KMS-11 (cell line): ENCODE measurements around the gene SRD5A2.
A peak's percentile ranks its signal among the peaks of the same experiment; 100 is the strongest.

ENCODE experiments used
- H2AFZ ChIP-seq: fragments of 200-600 bp; sonication (generic); 2 replicates; pipeline ENCODE4 v1.6.1; 2016; ENCODE audit warnings: antibody characterized with exemption, mixed run types, low read depth
- H3K27ac ChIP-seq: fragments of 200-600 bp; sonication (generic); 2 replicates; pipeline ENCODE4 v1.6.1; 2016; ENCODE audit warnings: mild to moderate bottlenecking, mixed run types
- H3K27me3 ChIP-seq: fragments of 200-600 bp; sonication (generic); 2 replicates; pipeline ENCODE4 v1.6.1; 2017; ENCODE audit warnings: mild to moderate bottlenecking, low read depth, mixed run types, moderate library complexity; ENCODE audit not compliant: insufficient read depth
- H3K36me3 ChIP-seq: fragments of 200-600 bp; sonication (generic); 2 replicates; pipeline ENCODE4 v1.6.1; 2017; ENCODE audit warnings: mild to moderate bottlenecking, mixed run types; ENCODE audit not compliant: insufficient read depth
- H3K4me1 ChIP-seq: fragments of 200-600 bp; sonication (generic); 2 replicates; pipeline ENCODE4 v1.6.1; 2016; ENCODE audit warnings: mild to moderate bottlenecking, low read depth, mixed run types; ENCODE audit not compliant: poor library complexity, severe bottlenecking
- H3K4me2 ChIP-seq: fragments of 200-600 bp; sonication (generic); 2 replicates; pipeline ENCODE4 v1.7.0; 2016; ENCODE audit warnings: mild to moderate bottlenecking, mixed run types
- H3K4me3 ChIP-seq: fragments of 200-600 bp; sonication (generic); IDR thresholded peaks from 2 replicates; pipeline ENCODE4 v1.6.1; 2017; ENCODE audit warnings: low read depth, low read length, mixed read lengths; ENCODE audit not compliant: insufficient read depth
- H3K79me2 ChIP-seq: fragments of 200-600 bp; sonication (generic); 2 replicates; pipeline ENCODE4 v1.6.1; 2016; ENCODE audit warnings: low read depth, mixed run types; ENCODE audit not compliant: insufficient read depth
- H3K9ac ChIP-seq: fragments of 200-600 bp; sonication (generic); 2 replicates; pipeline ENCODE4 v1.6.1; 2016; ENCODE audit warnings: mild to moderate bottlenecking, mixed run types
- H4K20me1 ChIP-seq: fragments of 200-600 bp; sonication (generic); 2 replicates; pipeline ENCODE4 v1.6.1; 2016; ENCODE audit warnings: mild to moderate bottlenecking, mixed run types; ENCODE audit not compliant: insufficient read depth
- CTCF ChIP-seq: fragments of 200-600 bp; sonication (generic); conservative IDR thresholded peaks from 2 replicates; pipeline ENCODE4 v1.6.1; 2017; ENCODE audit warnings: low read depth, mild to moderate bottlenecking, antibody characterized with exemption, low read length, moderate library complexity, mixed read lengths

The SRD5A2 gene

GRCh38 chr2:31526946-31527732, 53.6 kb downstream of the SRD5A2 start:
- Histone ChIP-seq H3K4me1 (no peaks in the 10 kb centered on the region), H3K4me3 (no peak overlapping the region), H3K27ac (no peak overlapping the region), H3K9ac (no peak overlapping the region), H3K27me3 (no peaks in the 10 kb centered on the region), H3K4me2 (no peak overlapping the region), H2AFZ (no peak overlapping the region), H3K36me3 (no peaks in the 10 kb centered on the region), H4K20me1 (no peaks in the 10 kb centered on the region), H3K79me2 (no peaks in the 10 kb centered on the region)
- TF ChIP-seq CTCF = no peak

GRCh38 chr2:31525876-31526275, 54.9 kb downstream of the SRD5A2 start:
- no peak overlapping the region for H2AFZ ChIP-seq
- H3K9ac ChIP-seq = no peak overlapping the region
- no peak overlapping the region for H3K27ac ChIP-seq
- H3K4me2 ChIP-seq = no peak overlapping the region
- H3K36me3 ChIP-seq = no peaks in the 10 kb centered on the region
- H4K20me1 ChIP-seq = no peaks in the 10 kb centered on the region
- no peak overlapping the region for H3K4me3 ChIP-seq
- H3K27me3 ChIP-seq = no peaks in the 10 kb centered on the region
- no peaks in the 10 kb centered on the region for H3K4me1 ChIP-seq
- no peaks in the 10 kb centered on the region for H3K79me2 ChIP-seq
- no peak for TF ChIP-seq CTCF

GRCh38 chr2:31524592-31524991, 56.1 kb downstream of the SRD5A2 start:
- no peaks in the 10 kb centered on the region for H3K79me2 ChIP-seq
- H4K20me1 ChIP-seq = no peaks in the 10 kb centered on the region
- H3K4me2 ChIP-seq = no peak overlapping the region
- no peak overlapping the region for H3K4me3 ChIP-seq
- no peak for TF ChIP-seq CTCF
- H3K27me3 ChIP-seq = no peaks in the 10 kb centered on the region
- H3K4me1 ChIP-seq = no peaks in the 10 kb centered on the region
- H3K9ac ChIP-seq = no peak overlapping the region
- no peak overlapping the region for H3K27ac ChIP-seq
- H3K36me3 ChIP-seq = no peaks in the 10 kb centered on the region
- no peak overlapping the region for H2AFZ ChIP-seq

- Histone ChIP-seq H3K27ac (no peak overlapping the region), H3K9ac (no peak overlapping the region), H3K36me3 (no peaks in the 10 kb centered on the region), H3K79me2 (no peaks in the 10 kb centered on the region), H3K4me2 (no peak overlapping the region), H2AFZ (no peak overlapping the region), H3K27me3 (no peaks in the 10 kb centered on the region), H4K20me1 (no peaks in the 10 kb centered on the region), H3K4me1 (no peaks in the 10 kb centered on the region), H3K4me3 (no peak overlapping the region)
- TF ChIP-seq CTCF = peak; percentile 93
Measured at GRCh38 chr2:31523871-31524492, 56.8 kb downstream of the SRD5A2 start.
